ENCODE measurements around the gene ADAM23.

- TF ChIP-seq EZH2 (IDR thresholded peaks at IDR 0.05; ENCODE audit: borderline replicate concordance, low read depth, low read length, severe bottlenecking): no peak
- no peak for TF ChIP-seq CTCF (IDR thresholded peaks at IDR 0.05; ENCODE audit: borderline replicate concordance, extremely low read depth, low read length, poor library complexity, severe bottlenecking)
Observed at GRCh38 chr2:206531996-206532543, 88.7 kb downstream of the ADAM23 start.

All from DND-41 (cell line).